T47D (cell line): Measurements from ENCODE around the gene SLC38A9.
A peak's percentile ranks its signal among the peaks of the same experiment; 100 is the strongest.

Experiments used
- DNase-seq, 2 experiments: peaks; one replicate each; pipeline versions ENCODE4 v3.0.0 to v3.0.0-alpha.2; 2011 to 2012; ENCODE audit warnings: low read depth in 1 of 2, low spot score in 1 of 2
- JUND ChIP-seq: IDR thresholded peaks from 2 replicates; pipeline ENCODE4 v1.6.1; 2012; ENCODE audit warnings: low read depth
- in situ Hi-C: cut with HindIII; loops from 2 replicates; pipeline ENCODE4 v1.10.0; 2016; ENCODE audit warnings: low sequenced_read_pairs, low pct_unique_long_range_greater_than_20kb

SLC38A9 gene

GRCh38 chr5:55671975-55672374, 40.1 kb downstream of the SLC38A9 start:
- in situ Hi-C loops: no loop called here

DNA sequence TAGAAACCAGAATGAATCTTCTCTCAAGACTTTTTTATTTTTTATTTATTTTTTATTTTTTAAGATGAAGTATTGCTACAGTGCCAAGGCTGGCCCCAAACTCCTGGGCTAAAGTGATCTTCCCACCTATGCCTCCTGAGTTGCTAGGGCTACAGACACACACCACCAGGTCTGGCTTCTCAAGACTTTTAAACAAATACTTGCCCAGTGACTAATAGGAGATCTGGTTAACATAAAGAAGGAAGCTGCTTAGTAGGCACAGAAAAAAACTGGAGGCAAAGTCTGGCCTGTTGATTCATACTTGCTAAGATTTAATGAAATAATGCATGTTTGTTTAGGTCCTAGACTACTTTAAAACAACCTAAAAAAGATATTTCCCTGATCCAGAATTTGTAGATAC, 43.8 kb downstream of the SLC38A9 start:
- TF ChIP-seq JUND: no peak
- peak; percentile 48 to 54 for DNase-seq
- in situ Hi-C loops: no loop called here

More at GRCh38 chr5:55671975-55672374, 40.1 kb downstream of the SLC38A9 start:
- TF ChIP-seq JUND: no peak
- DNase-seq: no peak

GRCh38 chr5:55667938-55668337, 44.2 kb downstream of the SLC38A9 start:
- in situ Hi-C loops: no loop called here
- no peak for TF ChIP-seq JUND
- no peak for DNase-seq

DNA sequence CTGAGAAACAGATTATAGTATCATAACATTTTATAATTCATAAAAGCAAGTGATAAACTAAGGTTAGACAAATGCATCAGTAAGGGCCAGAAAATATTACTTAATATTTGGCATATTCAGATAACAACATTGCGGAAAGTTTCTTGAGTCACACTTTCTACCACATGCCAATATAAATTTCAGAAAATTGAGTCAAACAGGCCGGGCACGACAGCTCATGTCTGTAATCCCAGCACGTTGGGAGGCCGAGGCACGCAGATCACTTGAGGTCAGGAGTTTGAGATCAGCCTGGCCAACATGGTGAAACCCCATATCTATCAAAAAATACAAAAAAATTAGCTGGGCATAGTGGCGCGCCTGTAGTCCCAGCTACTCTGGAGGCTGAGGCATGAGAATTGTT, 47.1 kb downstream of the SLC38A9 start:
- no peak for DNase-seq
- TF ChIP-seq JUND: no peak
- in situ Hi-C loops: no loop called here

- no peak for TF ChIP-seq JUND
- in situ Hi-C loops: no loop called here
- no peak for DNase-seq
Measured at GRCh38 chr5:55657443-55657842, 54.7 kb downstream of the SLC38A9 start.

GRCh38 chr5:55650386-55650785, 61.7 kb downstream of the SLC38A9 start:
- in situ Hi-C loops: no loop called here
- TF ChIP-seq JUND: no peak
- DNase-seq: no peak

- in situ Hi-C loops: no loop called here
Measured at GRCh38 chr5:55649963-55650362, 62.2 kb downstream of the SLC38A9 start.

DNA sequence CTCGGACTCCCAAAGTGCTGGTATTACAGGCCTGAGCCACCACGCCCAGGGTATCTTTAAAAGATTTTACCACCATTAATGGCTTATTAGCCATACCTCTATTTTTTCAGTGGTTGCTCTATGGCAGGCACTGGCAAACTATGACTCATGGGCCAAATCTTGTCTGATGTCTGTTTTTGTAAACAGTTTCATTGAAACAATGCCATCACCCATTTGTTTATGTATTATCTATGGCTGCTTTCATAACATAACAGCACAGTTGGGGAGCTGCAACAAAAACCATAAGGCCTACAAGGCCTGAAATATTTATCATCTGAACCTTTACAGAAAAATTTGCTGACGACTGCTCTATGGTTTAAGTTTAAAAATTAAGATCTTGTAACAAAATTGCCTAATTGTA, 66.8 kb downstream of the SLC38A9 start:
- in situ Hi-C loops: no loop called here
- no peak for DNase-seq
- no peak for TF ChIP-seq JUND

More at GRCh38 chr5:55649963-55650362, 62.2 kb downstream of the SLC38A9 start:
- DNase-seq: no peak
- TF ChIP-seq JUND: no peak

- in situ Hi-C loops: no loop called here
- no peak for TF ChIP-seq JUND
Measured at GRCh38 chr5:55638455-55638854, 73.7 kb downstream of the SLC38A9 start.

GRCh38 chr5:55638051-55638450, 74.1 kb downstream of the SLC38A9 start:
- no peak for TF ChIP-seq JUND
- in situ Hi-C loops: no loop called here
- DNase-seq: no peak

More at GRCh38 chr5:55638455-55638854, 73.7 kb downstream of the SLC38A9 start:
- DNase-seq: peak in 1 of 2 experiments; percentile 67

DNA sequence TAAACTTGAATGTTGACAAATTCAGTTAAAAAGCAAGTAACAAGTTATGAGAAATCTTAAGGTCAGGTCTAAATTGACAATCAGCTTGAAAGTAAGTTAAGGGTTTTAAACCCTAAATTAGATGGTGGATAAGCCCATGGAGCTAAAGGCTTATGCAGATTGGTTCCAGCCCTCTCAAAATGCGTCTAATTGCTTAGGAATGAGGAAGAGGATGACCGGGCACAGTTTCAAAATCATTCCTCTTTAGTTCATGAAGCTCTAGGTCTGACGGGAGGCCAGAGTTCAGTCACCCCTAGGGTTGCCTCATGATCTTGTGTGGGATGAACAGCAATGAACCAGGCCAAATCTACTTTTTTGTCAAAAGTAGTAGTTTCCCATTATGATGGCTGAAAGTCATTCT, 75.4 kb downstream of the SLC38A9 start:
- TF ChIP-seq JUND: no peak
- DNase-seq: peak in 1 of 2 experiments; percentile 60
- in situ Hi-C loops: no loop called here

- peak in 1 of 2 experiments; percentile 39 for DNase-seq
Measured at GRCh38 chr5:55636177-55636576, 75.9 kb downstream of the SLC38A9 start.

DNA sequence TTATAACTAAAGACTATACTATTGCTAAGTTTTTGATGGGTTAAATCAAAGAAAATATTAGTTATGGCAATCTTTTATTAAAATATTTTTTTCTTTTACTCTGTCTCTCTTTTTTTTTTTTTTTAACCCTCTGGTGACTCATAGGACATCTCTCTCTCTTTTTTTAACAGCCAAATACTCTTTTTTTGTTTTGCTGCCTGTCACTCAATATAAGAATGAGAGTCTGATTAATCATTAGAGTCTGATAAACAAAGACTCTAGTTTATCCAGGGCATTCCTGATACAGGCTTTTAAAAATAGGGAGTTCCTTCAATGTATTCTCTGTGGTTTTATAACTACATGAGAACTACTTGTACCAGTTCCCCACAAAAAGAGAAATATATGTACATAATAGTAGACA, 77.3 kb downstream of the SLC38A9 start:
- in situ Hi-C loops: no loop called here
- no peak for TF ChIP-seq JUND
- DNase-seq: no peak

More at GRCh38 chr5:55636177-55636576, 75.9 kb downstream of the SLC38A9 start:
- TF ChIP-seq JUND: no peak
- in situ Hi-C loops: no loop called here

DNA sequence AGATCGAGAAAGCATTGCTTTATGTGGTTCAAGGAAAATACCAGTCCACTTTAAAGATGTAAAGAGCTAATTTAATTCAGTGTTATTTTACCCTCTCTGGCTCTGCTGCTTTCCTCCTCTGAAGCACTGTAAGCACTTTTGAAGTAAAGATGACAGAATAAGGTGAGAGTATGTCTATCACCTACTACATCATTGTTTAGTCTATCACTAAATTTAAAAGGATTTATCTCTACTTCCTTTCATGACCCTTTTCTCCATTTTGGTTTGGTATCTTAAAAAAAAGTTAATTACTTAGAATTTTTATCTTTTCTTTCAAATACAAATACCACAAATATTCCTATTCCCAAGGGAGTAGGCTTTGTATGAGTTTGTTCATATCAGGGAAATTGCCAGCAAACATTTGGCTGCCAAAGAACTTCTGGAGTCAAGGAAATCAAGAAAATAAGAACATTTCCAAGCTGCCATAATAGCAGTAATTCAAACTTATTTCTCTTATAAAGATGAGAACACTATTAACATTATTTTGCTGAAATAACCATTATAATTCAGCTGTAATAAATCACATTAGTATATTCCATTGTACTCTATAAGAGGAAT, 77.8 kb downstream of the SLC38A9 start:
- in situ Hi-C loops: no loop called here
- TF ChIP-seq JUND: no peak
- DNase-seq: no peak
